ENCODE results near the gene TTC12.

GRCh38 chr11:113288286-113288863 is 26.0 kb upstream of the TTC12 start:
- no peak for TF ChIP-seq USF1 (IDR thresholded peaks at IDR 0.05; ENCODE audit: borderline replicate concordance, low read depth)
- TF ChIP-seq FOXJ3 (CRISPR knock-in tag; IDR thresholded peaks at IDR 0.05): no peak
- no peak for TF ChIP-seq CTCF (IDR thresholded peaks at IDR 0.05)
- TF ChIP-seq POLR2AphosphoS5 (IDR thresholded peaks at IDR 0.05; ENCODE audit: low read depth, low read length): no peak
- no peak for TF ChIP-seq MXI1 (IDR thresholded peaks at IDR 0.05; ENCODE audit: low read depth, low read length)
- no peak for TF ChIP-seq EP300 (IDR thresholded peaks at IDR 0.05; ENCODE audit: borderline replicate concordance in 1 of 2, low read depth in 1 of 2, low read length in 1 of 2)
- TF ChIP-seq TAF1 (IDR thresholded peaks at IDR 0.05; ENCODE audit: borderline replicate concordance, low read depth, low read length): no peak
- no peak for TF ChIP-seq GABPA (IDR thresholded peaks at IDR 0.05; ENCODE audit: low read depth)
- no peak for TF ChIP-seq IRF3 (IDR thresholded peaks at IDR 0.05; ENCODE audit: low read depth, low read length)
- no peak for TF ChIP-seq CHD2 (IDR thresholded peaks at IDR 0.05; ENCODE audit: low read length, partially characterized antibody)
- no peak for TF ChIP-seq JUND (IDR thresholded peaks at IDR 0.05)
- TF ChIP-seq RAD21 (IDR thresholded peaks at IDR 0.05; ENCODE audit: low read length): no peak
- no peak for TF ChIP-seq REST (IDR thresholded peaks at IDR 0.05; ENCODE audit: low read depth, low read length)
- no peak for TF ChIP-seq MAX (IDR thresholded peaks at IDR 0.05; ENCODE audit: low read depth)
